ENCODE measurements around the gene PRIMA1. TPM values are rescaled to one million over a fixed set of nuclear protein-coding genes. Genes with fewer than 3 reads are reported as not detected.

Gene PRIMA1
- total RNA-seq, 1 donor from 2014 or later = 2.4 TPM

DNA sequence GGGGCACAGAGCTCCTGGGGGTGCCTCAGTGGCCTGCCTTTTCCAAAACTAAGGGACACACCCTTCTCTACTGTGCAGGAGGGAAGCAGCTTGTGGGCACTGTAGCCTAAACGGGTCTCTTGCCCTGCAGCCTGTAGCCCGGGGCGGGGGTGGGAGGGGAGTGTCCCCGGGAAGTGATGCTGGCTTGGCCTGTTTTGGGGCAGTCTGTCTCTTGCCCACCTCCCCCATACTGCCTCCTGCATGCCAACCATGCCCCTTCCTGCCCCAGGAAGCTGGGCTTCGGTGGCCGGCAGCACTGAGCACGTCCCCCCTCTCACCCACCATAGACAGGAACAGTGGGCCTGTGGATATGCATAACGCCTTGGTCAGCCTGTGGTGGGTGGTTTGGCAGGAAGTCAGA, 43.4 kb downstream of the PRIMA1 start:
- H3K27ac Mint-ChIP-seq (ENCODE audit: unreplicated experiment) = no peak overlapping the region
- no peak overlapping the region for H3K4me3 Mint-ChIP-seq (ENCODE audit: unreplicated experiment)
- H3K4me1 Mint-ChIP-seq (ENCODE audit: low read depth, unreplicated experiment) = peaks cover 45% of the 10 kb centered on the region
- peaks cover 9% of the 10 kb centered on the region for H3K9me3 Mint-ChIP-seq (ENCODE audit: unreplicated experiment)
- no peak for DNase-seq
- TF ChIP-seq, protein P1, sequence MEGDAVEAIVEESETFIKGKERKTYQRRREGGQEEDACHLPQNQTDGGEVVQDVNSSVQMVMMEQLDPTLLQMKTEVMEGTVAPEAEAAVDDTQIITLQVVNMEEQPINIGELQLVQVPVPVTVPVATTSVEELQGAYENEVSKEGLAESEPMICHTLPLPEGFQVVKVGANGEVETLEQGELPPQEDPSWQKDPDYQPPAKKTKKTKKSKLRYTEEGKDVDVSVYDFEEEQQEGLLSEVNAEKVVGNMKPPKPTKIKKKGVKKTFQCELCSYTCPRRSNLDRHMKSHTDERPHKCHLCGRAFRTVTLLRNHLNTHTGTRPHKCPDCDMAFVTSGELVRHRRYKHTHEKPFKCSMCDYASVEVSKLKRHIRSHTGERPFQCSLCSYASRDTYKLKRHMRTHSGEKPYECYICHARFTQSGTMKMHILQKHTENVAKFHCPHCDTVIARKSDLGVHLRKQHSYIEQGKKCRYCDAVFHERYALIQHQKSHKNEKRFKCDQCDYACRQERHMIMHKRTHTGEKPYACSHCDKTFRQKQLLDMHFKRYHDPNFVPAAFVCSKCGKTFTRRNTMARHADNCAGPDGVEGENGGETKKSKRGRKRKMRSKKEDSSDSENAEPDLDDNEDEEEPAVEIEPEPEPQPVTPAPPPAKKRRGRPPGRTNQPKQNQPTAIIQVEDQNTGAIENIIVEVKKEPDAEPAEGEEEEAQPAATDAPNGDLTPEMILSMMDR (IDR thresholded peaks at IDR 0.05; ENCODE audit: partially characterized antibody, unreplicated experiment) = no peak
- H3K27me3 Mint-ChIP-seq (ENCODE audit: unreplicated experiment) = peaks cover 9% of the 10 kb centered on the region
- H3K36me3 Mint-ChIP-seq (ENCODE audit: unreplicated experiment) = no peaks in the 10 kb centered on the region

- TF ChIP-seq, protein P1 (IDR thresholded peaks at IDR 0.05; ENCODE audit: partially characterized antibody, unreplicated experiment) = no peak
- H3K9me3 Mint-ChIP-seq (ENCODE audit: unreplicated experiment) = peaks cover 9% of the 10 kb centered on the region
- H3K27ac Mint-ChIP-seq (ENCODE audit: unreplicated experiment) = no peak overlapping the region
- H3K27me3 Mint-ChIP-seq (ENCODE audit: unreplicated experiment) = peaks cover 9% of the 10 kb centered on the region
- H3K4me1 Mint-ChIP-seq (ENCODE audit: low read depth, unreplicated experiment) = peaks cover 43% of the 10 kb centered on the region
- no peaks in the 10 kb centered on the region for H3K36me3 Mint-ChIP-seq (ENCODE audit: unreplicated experiment)
- H3K4me3 Mint-ChIP-seq (ENCODE audit: unreplicated experiment) = no peak overlapping the region
- DNase-seq = no peak
These were observed 44.1 kb downstream of the PRIMA1 start for GRCh38 chr14:93744176-93744575.

- H3K4me1 Mint-ChIP-seq (ENCODE audit: low read depth, unreplicated experiment) = peaks cover 41% of the 10 kb centered on the region
- no peak overlapping the region for H3K4me3 Mint-ChIP-seq (ENCODE audit: unreplicated experiment)
- H3K27me3 Mint-ChIP-seq (ENCODE audit: unreplicated experiment) = peaks cover 9% of the 10 kb centered on the region
- H3K36me3 Mint-ChIP-seq (ENCODE audit: unreplicated experiment) = no peaks in the 10 kb centered on the region
- no peak overlapping the region for H3K27ac Mint-ChIP-seq (ENCODE audit: unreplicated experiment)
- DNase-seq = no peak
- H3K9me3 Mint-ChIP-seq (ENCODE audit: unreplicated experiment) = peaks cover 9% of the 10 kb centered on the region
- TF ChIP-seq, protein P1 (IDR thresholded peaks at IDR 0.05; ENCODE audit: partially characterized antibody, unreplicated experiment) = no peak
These were observed 44.8 kb downstream of the PRIMA1 start for GRCh38 chr14:93743270-93744060.

- H3K9me3 Mint-ChIP-seq (ENCODE audit: unreplicated experiment) = peaks cover 7% of the 10 kb centered on the region
- no peak overlapping the region for H3K27ac Mint-ChIP-seq (ENCODE audit: unreplicated experiment)
- H3K27me3 Mint-ChIP-seq (ENCODE audit: unreplicated experiment) = peaks cover 12% of the 10 kb centered on the region
- no peaks in the 10 kb centered on the region for H3K36me3 Mint-ChIP-seq (ENCODE audit: unreplicated experiment)
- TF ChIP-seq, protein P1 (IDR thresholded peaks at IDR 0.05; ENCODE audit: partially characterized antibody, unreplicated experiment) = no peak
- DNase-seq = no peak
- H3K4me1 Mint-ChIP-seq (ENCODE audit: low read depth, unreplicated experiment) = peaks cover 35% of the 10 kb centered on the region
- no peak overlapping the region for H3K4me3 Mint-ChIP-seq (ENCODE audit: unreplicated experiment)
These were observed 45.5 kb downstream of the PRIMA1 start for GRCh38 chr14:93742761-93743160.

DNA sequence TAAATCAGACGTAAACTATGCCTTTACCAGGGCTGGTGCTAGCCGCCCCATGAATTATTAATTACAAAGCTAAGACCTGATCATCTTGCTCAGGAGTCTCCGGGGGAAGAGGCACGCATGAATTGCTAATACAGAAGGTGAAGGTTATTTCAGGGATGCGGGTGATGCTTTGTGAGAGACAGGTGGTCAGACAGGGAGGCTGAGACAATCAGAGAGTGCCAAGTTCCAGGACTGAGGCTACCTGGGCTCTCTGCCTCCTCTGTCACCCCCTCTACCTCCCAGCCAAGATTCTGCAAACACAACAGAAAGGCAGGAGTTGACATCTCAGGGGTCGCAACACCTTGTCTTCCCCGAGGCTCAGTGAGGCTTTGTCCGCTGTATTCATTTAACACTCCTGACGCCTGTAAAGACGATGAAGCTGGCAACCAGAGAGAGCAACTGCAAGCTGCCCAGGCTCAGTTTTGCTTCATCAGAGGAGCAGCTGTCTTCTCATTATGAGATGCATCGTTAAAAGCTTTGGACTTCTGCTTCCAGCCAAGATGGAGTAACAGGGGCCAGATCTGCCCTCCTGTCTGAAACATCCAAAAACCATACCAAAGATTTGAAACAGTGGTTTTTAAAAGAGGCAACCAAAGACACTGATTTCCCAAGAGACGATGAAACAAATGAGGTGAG, 46.6 kb downstream of the PRIMA1 start:
- H3K27ac Mint-ChIP-seq (ENCODE audit: unreplicated experiment) = peak overlapping the region; percentile 81
- TF ChIP-seq, protein P1 (IDR thresholded peaks at IDR 0.05; ENCODE audit: partially characterized antibody, unreplicated experiment) = no peak
- peaks cover 10% of the 10 kb centered on the region for H3K27me3 Mint-ChIP-seq (ENCODE audit: unreplicated experiment)
- peak overlapping the region; percentile 73 for H3K4me3 Mint-ChIP-seq (ENCODE audit: unreplicated experiment)
- peaks cover 7% of the 10 kb centered on the region for H3K9me3 Mint-ChIP-seq (ENCODE audit: unreplicated experiment)
- no peaks in the 10 kb centered on the region for H3K36me3 Mint-ChIP-seq (ENCODE audit: unreplicated experiment)
- H3K4me1 Mint-ChIP-seq (ENCODE audit: low read depth, unreplicated experiment) = peaks cover 29% of the 10 kb centered on the region
- no peak for DNase-seq
